ENCODE results near the gene ARRDC4. TPM values are rescaled to one million over a fixed set of nuclear protein-coding genes. Genes with fewer than 3 reads are reported as not detected.

The ARRDC4 gene
- total and polyA plus RNA-seq, 2 of the 8 experiments (the other 6 are each of a cell fraction or from before 2014, with no cell fraction given): 3.5 to 3.8 TPM

DNA sequence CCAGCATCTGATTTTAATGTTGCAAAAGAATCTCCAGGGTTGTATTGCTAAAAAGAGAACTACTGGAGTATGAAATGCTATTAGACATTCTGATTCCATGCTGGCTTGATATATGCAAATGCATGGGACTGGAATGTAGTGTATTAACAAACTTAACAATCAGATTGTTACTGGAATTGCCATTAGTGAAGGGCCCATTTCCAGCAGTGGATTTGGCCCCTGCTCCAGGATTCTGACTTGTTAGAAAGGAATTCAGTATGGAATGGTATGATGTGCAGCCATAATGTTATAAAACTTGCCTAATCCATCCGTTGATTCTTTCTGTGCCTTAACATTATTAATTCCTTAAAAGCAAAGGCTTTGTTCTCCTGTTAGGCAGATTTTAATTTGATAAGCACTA lies 7.9 kb downstream of the ARRDC4 start:
- Histone ChIP-seq H3K79me2 (ENCODE audit: control insufficient read depth in 1 of 2, insufficient read depth in 2 of 2, low read length in 2 of 2) (no peaks in the 10 kb centered on the region), H3K9ac (replicated peaks in 1 of 4; ENCODE audit: extremely low read depth in 1 of 4, low read depth in 3 of 4, low read length in 3 of 4) (no peak overlapping the region), H3K23ac (ENCODE audit: insufficient read length) (no peak overlapping the region), H3K79me1 (ENCODE audit: low read depth, low read length) (no peaks in the 10 kb centered on the region), H2BK12ac (ENCODE audit: low read depth, low read length) (no peak overlapping the region), H4K8ac (ENCODE audit: extremely low read depth, insufficient read depth, low read length) (no peak overlapping the region), H2AK5ac (ENCODE audit: low read depth, low read length) (no peak overlapping the region), H3K4me3 (ENCODE audit: extremely low read depth in 1 of 4, insufficient read depth in 2 of 4, low read depth in 3 of 4, low read length in 4 of 4) (no peak overlapping the region), H4K91ac (replicated peaks; ENCODE audit: insufficient read length, low read length) (no peak overlapping the region), H3K4ac (replicated peaks; ENCODE audit: insufficient read length, low read depth, low read length) (no peak overlapping the region), H3K27me3 (replicated peaks in 1 of 4; ENCODE audit: control insufficient read depth in 3 of 4, extremely low read depth in 1 of 4, insufficient read depth in 3 of 4, low read length in 3 of 4) (no peaks in the 10 kb centered on the region), H3K4me2 (ENCODE audit: insufficient read depth in 1 of 2, low read depth in 2 of 2, low read length in 2 of 2) (no peak overlapping the region), H2BK120ac (replicated peaks; ENCODE audit: low read depth, low read length) (no peak overlapping the region), H3K36me3 (ENCODE audit: control insufficient read depth in 2 of 4, insufficient read depth in 4 of 4, low read length in 3 of 4) (peaks cover 0 to 37% (median 3%) of the 10 kb centered on the region in 4 experiments; a peak in 4 of 8 replicates), H3K14ac (ENCODE audit: insufficient read length) (no peak overlapping the region), H2BK15ac (ENCODE audit: low read length) (no peak overlapping the region), H4K5ac (ENCODE audit: insufficient read length, low read depth, low read length) (no peak overlapping the region), H2AFZ (ENCODE audit: low read length) (no peak overlapping the region), H3K18ac (ENCODE audit: extremely low read depth, low read length) (no peak overlapping the region), H3K4me1 (replicated peaks in 1 of 4; ENCODE audit: control insufficient read depth in 3 of 4, insufficient read depth in 4 of 4, low read length in 3 of 4) (no peaks in the 10 kb centered on the region), H2BK20ac (ENCODE audit: low read length) (no peak overlapping the region), H3K27ac (ENCODE audit: low read depth, low read length) (no peak overlapping the region), H3K23me2 (ENCODE audit: low read depth, low read length) (no peaks in the 10 kb centered on the region; the same call in 1 of the 2 replicates), H2BK5ac (ENCODE audit: low read depth, low read length) (no peak overlapping the region), H3K9me3 (ENCODE audit: insufficient read depth in 2 of 2, low read depth in 1 of 2, low read length in 1 of 2) (no peaks in the 10 kb centered on the region), H3K56ac (replicated peaks; ENCODE audit: insufficient read length, low read depth, low read length) (no peak overlapping the region), H4K20me1 (replicated peaks in 1 of 2; ENCODE audit: control insufficient read depth in 1 of 2, insufficient read depth in 2 of 2, low read length in 2 of 2) (no peaks in the 10 kb centered on the region)
- ChIA-PET POLR2A (ENCODE audit: partially characterized antibody) (no interaction called here), CTCF (ENCODE audit: partially characterized antibody) (interaction anchor here (1.0 kb wide), 1 partner anchor 61 kb away, joined by 3 read pairs; no protein-coding TSS in a partner anchor)
- no peak for FAIRE-seq
- no peak for DNase-seq (ENCODE audit: low read depth in 1 of 2, low spot score in 2 of 2)
- TF ChIP-seq PHF8 (conservative IDR thresholded peaks at IDR 0.05; ENCODE audit: low read depth, low read length) (no peak), BACH1 (IDR thresholded peaks at IDR 0.05; ENCODE audit: low read length) (no peak)
- 95% methylated on average over 1 of the region's 1 CpG; no CpG with 5 or more reads in 1 of the 2 experiments for WGBS, 2 experiments (ENCODE audit: extremely low coverage in 1 of 2, insufficient coverage in 1 of 2, insufficient read length in 1 of 2, insufficient replicate concordance in 2 of 2, low coverage in 1 of 2, low lambda C conversion rate in 2 of 2, missing lambda C conversion rate in 1 of 2)

Measured in H1 (cell line).